Loucy (cell line): Measurements from ENCODE around the gene ZNF207.

Experiments
- H2AFZ ChIP-seq: fragments of 200-600 bp; sonication (generic); 2 replicates; pipeline ENCODE4 v1.6.0; 2016; ENCODE audit warnings: antibody characterized with exemption, mild to moderate bottlenecking, low read length, moderate library complexity
- H3F3A ChIP-seq: fragments of 200-600 bp; 2 replicates; pipeline ENCODE4 v1.6.0; 2016; ENCODE audit warnings: antibody characterized with exemption, low read depth, mild to moderate bottlenecking
- H3K27me3 ChIP-seq: fragments of 200-600 bp; sonication (generic); 2 replicates; pipeline ENCODE4 v1.6.1; 2014; ENCODE audit warnings: low read length, mild to moderate bottlenecking; ENCODE audit not compliant: insufficient read depth, poor library complexity, severe bottlenecking
- H3K36me3 ChIP-seq: fragments of 200-600 bp; sonication (generic); 2 replicates; pipeline ENCODE4 v1.6.1; 2016; ENCODE audit warnings: low read length; ENCODE audit not compliant: insufficient read depth
- H3K4me1 ChIP-seq: fragments of 200-600 bp; sonication (generic); 2 replicates; pipeline ENCODE4 v1.5.1; 2014; ENCODE audit warnings: low read length, mild to moderate bottlenecking; ENCODE audit not compliant: insufficient read depth, poor library complexity, severe bottlenecking
- H3K4me2 ChIP-seq: fragments of 200-600 bp; sonication (generic); 2 replicates; pipeline ENCODE4 v1.6.0; 2014; ENCODE audit warnings: antibody characterized with exemption, low read length, low read depth, mild to moderate bottlenecking; ENCODE audit not compliant: poor library complexity, severe bottlenecking
- H3K4me3 ChIP-seq: fragments of 200-600 bp; sonication (generic); 2 replicates; pipeline ENCODE4 v1.5.1; 2014; ENCODE audit warnings: low read length, mild to moderate bottlenecking, mixed read lengths; ENCODE audit not compliant: poor library complexity, severe bottlenecking
- H3K79me2 ChIP-seq: fragments of 200-600 bp; sonication (generic); 2 replicates; pipeline ENCODE4 v1.6.1; 2014; ENCODE audit warnings: low read length; ENCODE audit not compliant: insufficient read depth
- H3K9ac ChIP-seq: fragments of 200-600 bp; sonication (generic); 2 replicates; pipeline ENCODE4 v1.6.0; 2014; ENCODE audit warnings: mild to moderate bottlenecking, low read depth, low read length, moderate library complexity; ENCODE audit not compliant: poor library complexity, severe bottlenecking
- H3K9me2 ChIP-seq: fragments of 200-600 bp; sonication (generic); replicated peaks from 2 replicates; pipeline ENCODE4 v1.6.1; 2016; ENCODE audit warnings: low read depth, low read length, mixed read lengths
- H3K9me3 ChIP-seq: fragments of 200-600 bp; sonication (generic); 2 replicates; pipeline ENCODE4 v1.6.1; 2014; ENCODE audit warnings: mild to moderate bottlenecking, antibody characterized with exemption, low read length, low read depth; ENCODE audit not compliant: insufficient read depth
- H4K20me1 ChIP-seq: fragments of 200-600 bp; sonication (generic); 2 replicates; pipeline ENCODE4 v1.6.0; 2014; ENCODE audit warnings: antibody characterized with exemption, low read length, mild to moderate bottlenecking; ENCODE audit not compliant: insufficient read depth, poor library complexity, severe bottlenecking
- CTCF ChIP-seq: fragments of 200-600 bp; sonication (generic); conservative IDR thresholded peaks from 2 replicates; pipeline ENCODE4 v1.5.1; 2014; ENCODE audit warnings: mild to moderate bottlenecking, antibody characterized with exemption, low read length
- EZH2phosphoT487 ChIP-seq: fragments of 200-600 bp; IDR thresholded peaks from 2 replicates; pipeline ENCODE4 v1.6.1; 2018; ENCODE audit warnings: antibody characterized with exemption, mild to moderate bottlenecking, moderate library complexity, borderline replicate concordance

Gene ZNF207

GRCh38 chr17:32333187-32333586 is 16.8 kb upstream of the ZNF207 start:
- Histone ChIP-seq H3K36me3 (peaks cover 9% of the 10 kb centered on the region; the same call in 1 of the 2 replicates), H3K9ac (no peak overlapping the region)
- TF ChIP-seq EZH2phosphoT487 (no peak), CTCF (no peak)

GRCh38 chr17:32335046-32335445 is 14.9 kb upstream of the ZNF207 start:
- Histone ChIP-seq H3K4me1 (no peaks in the 10 kb centered on the region), H3K36me3 (peaks cover 9% of the 10 kb centered on the region; the same call in 1 of the 2 replicates), H3K9ac (no peak overlapping the region), H3K9me3 (no peaks in the 10 kb centered on the region), H4K20me1 (no peaks in the 10 kb centered on the region), H3K4me3 (no peak overlapping the region), H3F3A (no peaks in the 10 kb centered on the region; the same call in 1 of the 2 replicates), H3K4me2 (no peak overlapping the region), H3K79me2 (peaks cover 5% of the 10 kb centered on the region; the same call in 1 of the 2 replicates), H2AFZ (no peak overlapping the region), H3K27me3 (no peaks in the 10 kb centered on the region), H3K9me2 (no peaks in the 10 kb centered on the region)
- TF ChIP-seq EZH2phosphoT487: no peak
- no peak for TF ChIP-seq CTCF

More at GRCh38 chr17:32333187-32333586, 16.8 kb upstream of the ZNF207 start:
- H4K20me1 ChIP-seq: no peaks in the 10 kb centered on the region
- H3K9me2 ChIP-seq: no peaks in the 10 kb centered on the region
- H2AFZ ChIP-seq: no peak overlapping the region
- H3K4me3 ChIP-seq: no peak overlapping the region
- H3K27me3 ChIP-seq: no peaks in the 10 kb centered on the region
- H3K9me3 ChIP-seq: no peaks in the 10 kb centered on the region
- H3K4me1 ChIP-seq: no peaks in the 10 kb centered on the region
- no peaks in the 10 kb centered on the region for H3K79me2 ChIP-seq
- H3F3A ChIP-seq: no peaks in the 10 kb centered on the region; the same call in 1 of the 2 replicates
- no peak overlapping the region for H3K4me2 ChIP-seq

GRCh38 chr17:32335687-32336086 is 14.3 kb upstream of the ZNF207 start:
- H3K4me1 ChIP-seq: peaks cover 1% of the 10 kb centered on the region
- H3K79me2 ChIP-seq: peaks cover 10% of the 10 kb centered on the region
- no peaks in the 10 kb centered on the region for H3F3A ChIP-seq
- no peak overlapping the region for H2AFZ ChIP-seq
- TF ChIP-seq EZH2phosphoT487 (no peak), CTCF (no peak)
- H3K9me3 ChIP-seq: no peaks in the 10 kb centered on the region
- H3K4me2 ChIP-seq: no peak overlapping the region
- no peak overlapping the region for H3K9ac ChIP-seq
- no peaks in the 10 kb centered on the region for H4K20me1 ChIP-seq
- no peak overlapping the region for H3K4me3 ChIP-seq
- peaks cover 9% of the 10 kb centered on the region; the same call in 1 of the 2 replicates for H3K36me3 ChIP-seq
- H3K27me3 ChIP-seq: no peaks in the 10 kb centered on the region
- no peaks in the 10 kb centered on the region for H3K9me2 ChIP-seq
